ENCODE results near the gene GNA14. TPM values are rescaled to one million over a fixed set of nuclear protein-coding genes. Genes with fewer than 3 reads are reported as not detected.

The GNA14 gene
- total and polyA plus RNA-seq, 7 donors, result 5.0 to 29.2 (median 7.8) TPM

- no peak overlapping the region for H3K4me3 ChIP-seq
- peaks cover 0 to 1% (median 0%) of the 10 kb centered on the region in 4 donors for H3K9me3 ChIP-seq
- intact Hi-C loops (cut with DNase I), result no loop called here
- WGBS, 2 donors, result 93 to 94% methylated on average over 5 of the region's 5 CpGs
- no peak overlapping the region for H3K27ac ChIP-seq
- no peak for DNase-seq
- H3K4me1 ChIP-seq, result no peaks in the 10 kb centered on the region
- H3K27me3 ChIP-seq, result no peaks in the 10 kb centered on the region
- H3K36me3 ChIP-seq, result no peaks in the 10 kb centered on the region
- TF ChIP-seq POLR2A (IDR thresholded peaks at IDR 0.05) (no peak), POLR2AphosphoS5 (IDR thresholded peaks at IDR 0.05) (no peak), EP300 (IDR thresholded peaks at IDR 0.05) (no peak), CTCF (IDR thresholded peaks at IDR 0.05) (no peak)
Measured at GRCh38 chr9:77546376-77546950, 101.7 kb downstream of the GNA14 start.

GRCh38 chr9:77544546-77544945 is 103.6 kb downstream of the GNA14 start:
- Histone ChIP-seq H3K27ac (no peak overlapping the region), H3K9me3 (peaks cover 0 to 7% (median 2%) of the 10 kb centered on the region in 4 donors), H3K27me3 (no peaks in the 10 kb centered on the region), H3K4me1 (no peaks in the 10 kb centered on the region), H3K4me3 (no peak overlapping the region), H3K36me3 (no peaks in the 10 kb centered on the region)
- TF ChIP-seq POLR2A (IDR thresholded peaks at IDR 0.05) (no peak), EP300 (IDR thresholded peaks at IDR 0.05) (no peak), POLR2AphosphoS5 (IDR thresholded peaks at IDR 0.05) (no peak), CTCF (IDR thresholded peaks at IDR 0.05) (no peak)
- 50 to 72% methylated on average over 3 of the region's 3 CpGs for WGBS, 2 donors
- no peak for DNase-seq
- intact Hi-C loops (cut with DNase I), result no loop called here

GRCh38 chr9:77543131-77543822 is 104.8 kb downstream of the GNA14 start:
- no peak for DNase-seq
- Histone ChIP-seq H3K4me1 (no peaks in the 10 kb centered on the region), H3K9me3 (peaks cover 0 to 7% (median 2%) of the 10 kb centered on the region in 4 donors), H3K36me3 (no peaks in the 10 kb centered on the region), H3K27ac (no peak overlapping the region), H3K27me3 (no peaks in the 10 kb centered on the region), H3K4me3 (no peak overlapping the region)
- intact Hi-C loops (cut with DNase I), result no loop called here
- 87 to 96% methylated on average over 7 of the region's 7 CpGs for WGBS, 2 donors
- no peak for TF ChIP-seq CTCF (IDR thresholded peaks at IDR 0.05)
- TF ChIP-seq POLR2A (IDR thresholded peaks at IDR 0.05), result no peak
- no peak for TF ChIP-seq EP300 (IDR thresholded peaks at IDR 0.05)
- TF ChIP-seq POLR2AphosphoS5 (IDR thresholded peaks at IDR 0.05), result no peak

GRCh38 chr9:77541600-77541999 is 106.5 kb downstream of the GNA14 start:
- TF ChIP-seq EP300 (IDR thresholded peaks at IDR 0.05) (no peak), POLR2AphosphoS5 (IDR thresholded peaks at IDR 0.05) (no peak), POLR2A (IDR thresholded peaks at IDR 0.05) (no peak), CTCF (IDR thresholded peaks at IDR 0.05) (no peak)
- H3K27ac ChIP-seq, result no peak overlapping the region
- H3K27me3 ChIP-seq, result no peaks in the 10 kb centered on the region
- 47 to 93% methylated on average over 1 of the region's 1 CpG for WGBS, 2 donors
- H3K4me3 ChIP-seq, result no peak overlapping the region
- H3K36me3 ChIP-seq, result no peaks in the 10 kb centered on the region
- no peaks in the 10 kb centered on the region for H3K4me1 ChIP-seq
- no peak for DNase-seq
- peaks cover 0 to 7% (median 2%) of the 10 kb centered on the region in 4 donors for H3K9me3 ChIP-seq
- intact Hi-C loops (cut with DNase I), result no loop called here
